KOPT-K1 (cell line): ENCODE data around the gene ACKR4.
"Not testable (repeated sequence)": the region's sequence is repeated elsewhere in the genome, so short reads cannot be mapped to it uniquely, and the experiment has no call there.

Experiments used
- H3K27ac ChIP-seq: fragments of 200-600 bp; sonication (generic); 2 replicates; pipeline ENCODE4 v1.5.1; 2016; ENCODE audit warnings: antibody characterized with exemption, mild to moderate bottlenecking, low read depth, low read length; ENCODE audit not compliant: poor library complexity, severe bottlenecking
- H3K36me3 ChIP-seq: fragments of 200-600 bp; sonication (generic); 2 replicates; pipeline ENCODE4 v1.5.1; 2017; ENCODE audit warnings: antibody characterized with exemption, mild to moderate bottlenecking, low read length, moderate library complexity; ENCODE audit not compliant: insufficient read depth
- H3K9me3 ChIP-seq: fragments of 200-600 bp; sonication (generic); 2 replicates; pipeline ENCODE4 v1.5.1; 2017; ENCODE audit warnings: antibody characterized with exemption, low read length, mild to moderate bottlenecking; ENCODE audit not compliant: insufficient read depth, poor library complexity, severe bottlenecking

The ACKR4 gene

GRCh38 chr3:132615301-132615700, 18.2 kb downstream of the ACKR4 start:
- H3K27ac ChIP-seq, H3K36me3 ChIP-seq: not testable (repeated sequence)

GRCh38 chr3:132615881-132616280, 18.8 kb downstream of the ACKR4 start:
- no peak overlapping the region for H3K27ac ChIP-seq

More at GRCh38 chr3:132615301-132615700, 18.2 kb downstream of the ACKR4 start:
- H3K9me3 ChIP-seq: not testable (repeated sequence)

GRCh38 chr3:132616780-132617179, 19.7 kb downstream of the ACKR4 start:
- Histone ChIP-seq H3K27ac (no peak overlapping the region), H3K36me3 (peaks cover 4% of the 10 kb centered on the region; the same call in 1 of the 2 replicates), H3K9me3 (no peaks in the 10 kb centered on the region)

More at GRCh38 chr3:132615881-132616280, 18.8 kb downstream of the ACKR4 start:
- Histone ChIP-seq H3K9me3 (no peaks in the 10 kb centered on the region), H3K36me3 (peaks cover 4% of the 10 kb centered on the region; the same call in 1 of the 2 replicates)

DNA sequence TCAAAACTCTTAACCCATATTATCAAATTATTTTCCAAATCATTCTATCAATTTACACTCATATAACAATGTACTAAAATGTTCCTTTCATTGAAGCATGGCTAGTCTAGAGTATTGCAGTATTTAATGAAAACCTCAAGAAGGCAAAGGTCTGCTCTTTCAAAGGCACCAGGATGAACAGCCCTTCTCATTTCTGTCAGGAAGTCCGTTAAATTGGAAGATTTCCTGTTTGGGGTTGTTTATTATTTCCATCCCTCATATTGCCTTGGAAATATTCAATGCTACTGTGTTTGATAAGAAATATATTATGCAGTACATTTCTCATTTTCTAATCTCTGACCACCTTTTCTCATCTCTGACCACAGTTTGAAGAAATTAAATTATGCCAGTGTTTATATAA, 25.1 kb downstream of the ACKR4 start:
- no peaks in the 10 kb centered on the region for H3K9me3 ChIP-seq
- H3K36me3 ChIP-seq: peaks cover 16% of the 10 kb centered on the region
- H3K27ac ChIP-seq: no peak overlapping the region

DNA sequence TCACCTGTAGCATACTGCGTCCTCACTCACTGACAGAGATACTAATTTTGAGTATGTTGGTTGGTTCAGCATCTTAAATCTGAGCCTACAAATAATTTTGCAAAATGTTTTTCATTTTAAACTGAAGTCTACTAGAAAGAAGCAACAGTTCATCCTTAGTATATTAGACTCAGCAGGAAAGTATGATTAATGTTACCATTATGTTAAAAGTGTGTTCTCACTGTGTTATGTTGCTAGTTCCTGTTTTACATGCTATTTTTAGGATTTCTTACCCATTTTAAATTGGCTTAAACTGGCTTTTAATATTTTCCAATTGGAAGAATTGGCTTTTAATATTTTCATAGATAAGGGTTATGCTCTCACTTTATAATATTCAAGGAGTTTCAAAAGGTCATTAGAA, 25.7 kb downstream of the ACKR4 start:
- H3K36me3 ChIP-seq: peaks cover 17% of the 10 kb centered on the region
- H3K9me3 ChIP-seq: no peaks in the 10 kb centered on the region
- H3K27ac ChIP-seq: no peak overlapping the region

GRCh38 chr3:132623646-132624045, 26.6 kb downstream of the ACKR4 start:
- H3K27ac ChIP-seq: no peak overlapping the region
- no peaks in the 10 kb centered on the region for H3K9me3 ChIP-seq
- peaks cover 17% of the 10 kb centered on the region for H3K36me3 ChIP-seq

DNA sequence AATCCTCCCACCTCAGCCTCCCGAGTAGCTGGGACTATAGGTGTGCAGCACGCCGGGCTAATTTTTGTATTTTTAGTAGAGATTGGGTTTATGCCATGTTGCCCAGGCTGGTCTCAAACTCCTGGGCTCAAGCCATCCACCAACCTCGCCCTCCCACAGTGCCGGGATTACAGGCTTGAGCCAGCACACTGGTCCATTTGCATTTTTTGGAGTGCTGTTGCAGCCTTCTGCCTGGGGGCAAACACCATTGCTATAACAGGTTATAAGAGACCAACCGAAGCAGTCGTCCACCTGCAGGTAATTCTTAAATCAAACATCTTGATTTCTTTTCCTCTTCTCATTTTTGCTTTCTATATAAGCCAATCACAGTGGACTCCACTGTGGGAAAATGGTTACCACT, 27.7 kb downstream of the ACKR4 start:
- Histone ChIP-seq H3K9me3 (no peaks in the 10 kb centered on the region), H3K36me3 (peaks cover 17% of the 10 kb centered on the region), H3K27ac (no peak overlapping the region)

DNA sequence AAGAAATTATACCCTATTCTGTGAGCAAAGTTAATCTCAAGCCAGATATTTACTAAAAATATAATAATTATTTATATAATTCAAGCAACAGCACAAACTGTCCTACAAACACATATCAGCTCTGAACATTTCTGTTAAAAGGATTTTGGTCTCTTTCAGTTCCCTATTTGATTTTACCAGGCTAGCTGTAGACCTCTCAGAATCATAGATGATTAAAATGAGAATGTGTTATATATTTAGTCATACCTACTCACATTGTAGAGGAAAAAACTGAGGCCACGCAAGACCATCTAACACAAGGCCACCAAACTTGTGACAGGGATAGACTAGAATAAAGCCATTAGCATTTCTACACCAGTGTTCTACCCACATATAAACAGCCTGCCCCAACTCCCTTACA, 28.5 kb downstream of the ACKR4 start:
- H3K36me3 ChIP-seq: peaks cover 17% of the 10 kb centered on the region
- no peaks in the 10 kb centered on the region for H3K9me3 ChIP-seq
- H3K27ac ChIP-seq: no peak overlapping the region

GRCh38 chr3:132626955-132627354, 29.9 kb downstream of the ACKR4 start:
- Histone ChIP-seq H3K27ac (no peak overlapping the region), H3K9me3 (no peaks in the 10 kb centered on the region), H3K36me3 (peaks cover 17% of the 10 kb centered on the region)

DNA sequence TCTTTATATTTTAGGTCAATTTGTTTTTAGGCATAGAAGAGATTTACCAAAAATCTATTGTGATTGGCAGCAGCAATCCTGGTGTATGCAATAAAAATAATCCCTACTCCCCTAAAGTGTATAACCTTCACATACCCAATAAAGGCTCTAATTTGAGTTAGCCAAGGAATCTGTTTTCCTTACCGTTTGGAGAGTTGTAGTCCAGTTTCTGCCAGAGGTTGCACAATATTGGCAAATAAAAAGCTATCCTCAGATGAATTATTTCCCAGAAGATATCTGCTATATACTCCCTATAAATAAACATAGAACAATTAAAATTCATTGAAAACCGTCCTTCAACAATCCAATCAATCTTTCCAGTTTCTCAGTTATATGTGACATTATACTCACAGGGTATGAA, 31.1 kb downstream of the ACKR4 start:
- H3K27ac ChIP-seq: no peak overlapping the region
- H3K9me3 ChIP-seq: no peaks in the 10 kb centered on the region
- H3K36me3 ChIP-seq: peaks cover 17% of the 10 kb centered on the region

DNA sequence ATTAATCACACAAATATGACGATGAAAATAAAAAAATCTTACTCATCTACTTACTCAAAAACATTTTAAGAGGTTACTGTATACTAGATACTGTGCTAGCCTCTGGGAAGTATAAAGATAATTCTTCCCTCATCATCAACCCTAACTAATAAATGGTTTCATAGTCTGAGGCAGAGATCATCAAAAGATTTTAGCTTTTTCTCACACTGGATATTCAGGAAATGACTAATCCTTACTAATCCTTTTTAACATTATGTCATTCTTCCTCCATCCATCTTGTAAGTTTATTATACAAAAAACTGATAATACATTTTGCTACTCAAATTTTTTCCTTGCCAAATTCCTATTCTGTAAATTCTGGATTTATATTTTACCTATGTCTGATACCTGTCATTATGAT, 32.9 kb downstream of the ACKR4 start:
- Histone ChIP-seq H3K27ac (no peak overlapping the region), H3K36me3 (peaks cover 17% of the 10 kb centered on the region), H3K9me3 (no peaks in the 10 kb centered on the region)

DNA sequence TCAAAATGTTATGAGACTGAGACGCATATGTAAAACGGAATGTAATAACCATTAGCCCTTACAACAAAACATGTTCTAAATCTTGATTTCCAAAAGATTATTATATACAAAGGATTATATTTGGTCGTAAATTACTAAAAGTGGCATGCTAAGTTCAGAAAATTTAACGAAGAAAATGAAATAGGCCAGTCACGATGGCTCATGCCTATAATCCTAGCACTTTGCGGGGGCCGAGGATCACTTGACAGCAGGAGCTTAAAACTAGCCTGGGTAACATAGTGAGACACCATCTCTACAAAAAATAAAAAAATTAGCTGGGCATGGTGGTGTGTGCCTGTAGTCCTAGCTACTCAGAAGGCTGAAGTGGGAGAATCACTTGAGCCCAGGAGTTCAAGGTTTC, 33.5 kb downstream of the ACKR4 start:
- H3K27ac ChIP-seq: no peak overlapping the region
- no peaks in the 10 kb centered on the region for H3K9me3 ChIP-seq
- H3K36me3 ChIP-seq: peaks cover 17% of the 10 kb centered on the region

DNA sequence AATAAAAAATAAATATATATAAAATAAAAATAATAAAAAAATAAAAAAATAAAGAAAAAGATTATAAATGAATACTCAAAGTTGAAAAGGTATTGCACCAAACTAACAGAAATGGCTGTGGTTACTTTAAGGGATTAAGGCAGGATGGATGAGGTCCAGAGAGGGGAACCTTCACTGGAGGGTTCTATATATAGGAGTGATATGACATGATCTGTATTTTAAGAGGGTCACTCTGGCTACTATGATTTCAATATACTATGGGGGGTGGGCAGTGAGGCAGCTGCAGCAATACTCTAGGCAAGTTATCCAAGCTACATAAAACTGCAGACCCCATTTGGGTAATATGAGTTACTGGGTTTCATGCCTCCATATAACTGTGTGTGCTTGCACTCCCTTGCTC, 38.0 kb downstream of the ACKR4 start:
- Histone ChIP-seq H3K36me3 (peaks cover 8% of the 10 kb centered on the region), H3K27ac (no peak overlapping the region), H3K9me3 (no peaks in the 10 kb centered on the region)

- Histone ChIP-seq H3K27ac (no peak overlapping the region), H3K9me3 (no peaks in the 10 kb centered on the region), H3K36me3 (peaks cover 16% of the 10 kb centered on the region)
Measured at GRCh38 chr3:132637590-132637989, 40.5 kb downstream of the ACKR4 start.

GRCh38 chr3:132638706-132639105, 41.6 kb downstream of the ACKR4 start:
- H3K9me3 ChIP-seq: no peaks in the 10 kb centered on the region
- H3K27ac ChIP-seq: no peak overlapping the region
- H3K36me3 ChIP-seq: peaks cover 16% of the 10 kb centered on the region

DNA sequence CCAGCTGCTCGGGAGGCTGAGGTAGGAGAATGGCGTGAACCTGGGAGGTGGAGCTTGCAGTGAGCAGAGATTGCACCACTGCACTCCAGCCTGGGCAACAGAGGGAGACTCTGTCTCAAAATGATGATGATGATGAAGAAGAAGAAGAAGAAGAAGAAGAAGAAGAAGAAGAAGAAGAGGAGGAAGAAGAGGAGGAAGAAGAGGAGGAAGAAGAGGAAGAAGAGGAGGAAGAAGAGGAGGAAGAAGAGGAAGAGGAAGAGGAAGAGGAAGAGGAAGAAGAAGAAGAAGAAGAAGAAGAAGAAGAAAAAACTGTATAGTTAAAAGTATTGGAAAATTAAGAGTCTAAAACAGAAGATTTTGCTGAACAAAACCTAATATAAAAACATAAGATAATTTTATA, 44.4 kb downstream of the ACKR4 start:
- H3K9me3 ChIP-seq, H3K27ac ChIP-seq: not testable (repeated sequence)
- H3K36me3 ChIP-seq: peaks cover 16% of the 10 kb centered on the region
